Activated CD8-positive, alpha-beta memory T cell treated with anti-CD3 and anti-CD28 coated beads, Interleukin-2, amount 50 U/mL, for 1 hour (primary cell): ENCODE data around the gene ATE1.

Source experiments
- DNase-seq: peaks from one replicate; pipeline ENCODE4 v3.0.0-alpha.2; 2020; ENCODE audit errors: extremely low read depth

Gene ATE1

GRCh38 chr10:121879476-121879875, 48.4 kb downstream of the ATE1 start:
- DNase-seq = no peak

- no peak for DNase-seq
These were observed 54.6 kb downstream of the ATE1 start for GRCh38 chr10:121873236-121873635.

GRCh38 chr10:121870413-121870812, 57.4 kb downstream of the ATE1 start:
- no peak for DNase-seq

GRCh38 chr10:121865554-121865953, 62.3 kb downstream of the ATE1 start:
- no peak for DNase-seq

- no peak for DNase-seq
These were observed 63.2 kb downstream of the ATE1 start for GRCh38 chr10:121864653-121865052.

GRCh38 chr10:121864168-121864567, 63.7 kb downstream of the ATE1 start:
- DNase-seq = no peak

- no peak for DNase-seq
These were observed 65.2 kb downstream of the ATE1 start for GRCh38 chr10:121862649-121863048.

- DNase-seq = no peak
These were observed 65.8 kb downstream of the ATE1 start for GRCh38 chr10:121862042-121862441.

- DNase-seq = no peak
These were observed 67.0 kb downstream of the ATE1 start for GRCh38 chr10:121860810-121861209.

GRCh38 chr10:121854809-121855445, 72.9 kb downstream of the ATE1 start:
- no peak for DNase-seq

- DNase-seq = no peak
These were observed 73.9 kb downstream of the ATE1 start for GRCh38 chr10:121853950-121854349.

GRCh38 chr10:121851786-121852185, 76.0 kb downstream of the ATE1 start:
- no peak for DNase-seq

- DNase-seq = no peak
These were observed 79.7 kb downstream of the ATE1 start for GRCh38 chr10:121848082-121848481.

GRCh38 chr10:121846555-121846954, 81.3 kb downstream of the ATE1 start:
- no peak for DNase-seq

GRCh38 chr10:121845044-121845784, 82.6 kb downstream of the ATE1 start:
- no peak for DNase-seq

- DNase-seq = no peak
These were observed 83.3 kb downstream of the ATE1 start for GRCh38 chr10:121844537-121844936.

GRCh38 chr10:121843379-121843778, 84.5 kb downstream of the ATE1 start:
- no peak for DNase-seq

GRCh38 chr10:121841862-121842261, 86.0 kb downstream of the ATE1 start:
- DNase-seq = no peak

- no peak for DNase-seq
These were observed 88.9 kb downstream of the ATE1 start for GRCh38 chr10:121838931-121839330.

- DNase-seq = no peak
These were observed 89.7 kb downstream of the ATE1 start for GRCh38 chr10:121838149-121838548.

- no peak for DNase-seq
These were observed 91.7 kb downstream of the ATE1 start for GRCh38 chr10:121836171-121836570.

- no peak for DNase-seq
These were observed 92.5 kb downstream of the ATE1 start for GRCh38 chr10:121835376-121835775.

- DNase-seq = no peak
These were observed 93.1 kb downstream of the ATE1 start for GRCh38 chr10:121834757-121835156.

- DNase-seq = no peak
These were observed 94.4 kb downstream of the ATE1 start for GRCh38 chr10:121833387-121833786.
